Measurements from ENCODE around the gene IMMP2L. TPM values are rescaled to one million over a fixed set of nuclear protein-coding genes. Genes with fewer than 3 reads are reported as not detected.

The IMMP2L gene
- total and polyA plus RNA-seq, 2 of the 13 experiments (the other 11 are each of a cell fraction or from before 2014, with no cell fraction given), result 7.8 to 16.9 TPM

- TF ChIP-seq KIAA2018 (CRISPR knock-in tag; IDR thresholded peaks at IDR 0.05; ENCODE audit: borderline replicate concordance), result no peak
- TF ChIP-seq ZNF44 (CRISPR knock-in tag; IDR thresholded peaks at IDR 0.05), result no peak
- TF ChIP-seq AHR (CRISPR knock-in tag; IDR thresholded peaks at IDR 0.05), result no peak
- no peak for TF ChIP-seq NFKBIZ (CRISPR knock-in tag; IDR thresholded peaks at IDR 0.05)
- TF ChIP-seq ZNF710 (CRISPR knock-in tag; IDR thresholded peaks at IDR 0.05; ENCODE audit: borderline replicate concordance), result no peak
- no peak for TF ChIP-seq PBX2 (CRISPR knock-in tag; IDR thresholded peaks at IDR 0.05)
- no peak for TF ChIP-seq NFE2L1 (CRISPR knock-in tag; IDR thresholded peaks at IDR 0.05; ENCODE audit: borderline replicate concordance)
- TF ChIP-seq GABPB1 (CRISPR knock-in tag; IDR thresholded peaks at IDR 0.05), result no peak
- TF ChIP-seq ZNF331 (CRISPR knock-in tag; IDR thresholded peaks at IDR 0.05), result peak; percentile 53; the same call in 1 of the 2 replicates
- peak; percentile 34; the same call in 1 of the 2 replicates for TF ChIP-seq ZNF609 (CRISPR knock-in tag; IDR thresholded peaks at IDR 0.05; ENCODE audit: borderline replicate concordance)
These were observed 884.9 kb downstream of the IMMP2L start (continued) for GRCh38 chr7:110677405-110677804.

All from HepG2 (cell line).